Gastrocnemius medialis (tissue), 4 donors: ENCODE data around the gene UBR2. TPM values are rescaled to one million over a fixed set of nuclear protein-coding genes. Genes with fewer than 3 reads are reported as not detected.

Experiments used
- ATAC-seq, 2 donors: fragments of 150-250 bp; one replicate each; pipeline ENCODE4 v1.9.1; 2016
- DNase-seq, 2 donors: peaks; one replicate each; pipeline ENCODE4 v3.0.0-alpha.2; 2019
- H3K27ac ChIP-seq, 4 donors: fragments of 200-600 bp; sonication (generic); 1 replicate in 1 of 4; 2 replicates in 3 of 4; pipeline ENCODE4 v1.5.1; 2016 to 2018; ENCODE audit warnings: mild to moderate bottlenecking in 2 of 4, moderate library complexity in 1 of 4
- H3K27me3 ChIP-seq, 3 donors: fragments of 200-600 bp; sonication (generic) in 2 of 3; 1 replicate in 1 of 3; 2 replicates in 2 of 3; pipeline versions ENCODE4 v1.5.1 to v1.6.0; 2016 to 2019; ENCODE audit warnings: mild to moderate bottlenecking in 1 of 3, moderate library complexity in 1 of 3
- H3K36me3 ChIP-seq, 2 donors: fragments of 200-600 bp; sonication (generic) in 1 of 2; one replicate each; pipeline ENCODE4 v1.5.1; 2017 to 2018
- H3K4me1 ChIP-seq, 2 donors: fragments of 200-600 bp; sonication (generic) in 1 of 2; one replicate each; pipeline ENCODE4 v1.5.1; 2016 to 2017; ENCODE audit warnings: mild to moderate bottlenecking in 2 of 2
- H3K4me3 ChIP-seq, 4 donors: fragments of 200-600 bp; sonication (generic) in 3 of 4; 1 replicate in 1 of 4; 2 replicates in 3 of 4; pipeline ENCODE4 v1.5.1; 2016 to 2019; ENCODE audit warnings: mild to moderate bottlenecking in 2 of 4
- H3K9me3 ChIP-seq, 3 donors: fragments of 200-600 bp; sonication (generic) in 2 of 3; 1 replicate in 1 of 3; 2 replicates in 2 of 3; pipeline ENCODE4 v1.5.1; 2016 to 2019
- POLR2A ChIP-seq, 2 donors: fragments of 450-650 bp; IDR thresholded peaks; one replicate each; pipeline ENCODE4 v1.6.1; 2017; ENCODE audit warnings: antibody characterized with exemption in 2 of 2, mild to moderate bottlenecking in 2 of 2, moderate library complexity in 2 of 2
- in situ Hi-C, 4 donors: fragments of 200-750 bp; cut with MboI; loops; one replicate each; pipeline versions ENCODE4 v1.15.0 to v1.8.0; 2017; ENCODE audit warnings: low sequenced_read_pairs in 4 of 4
- intact Hi-C: fragments of 100-400 bp; cut with DNase I; formaldehyde crosslinking; loops from one replicate; pipeline ENCODE4 v1.15.1; 2023; ENCODE audit warnings: low total_unique reads
- total RNA-seq, 4 donors: library from RNA; depleted of rRNA; stranded (reverse); fragments of >200 nt; gene quantifications; one replicate each; pipeline versions ENCODE4 v1.1.0 to v1.2.3, GENCODE V29; 2016
- TF ChIP-seq, protein P1 (sequence below), 5 experiments: fragments of 450-650 bp in 3 of 5; fragments of 200-600 bp in 2 of 5; sonication (generic) in 2 of 5; IDR thresholded peaks in 4 of 5; conservative IDR thresholded peaks in 1 of 5; 1 replicate in 4 of 5; 2 replicates in 1 of 5; pipeline ENCODE4 v1.5.1; 2016 to 2019; ENCODE audit warnings: antibody characterized with exemption in 5 of 5, mild to moderate bottlenecking in 3 of 5, moderate library complexity in 3 of 5

UBR2 gene
- total RNA-seq, 4 donors from 2014 or later, result 40.8 to 46.2 (median 44.7) TPM

DNA sequence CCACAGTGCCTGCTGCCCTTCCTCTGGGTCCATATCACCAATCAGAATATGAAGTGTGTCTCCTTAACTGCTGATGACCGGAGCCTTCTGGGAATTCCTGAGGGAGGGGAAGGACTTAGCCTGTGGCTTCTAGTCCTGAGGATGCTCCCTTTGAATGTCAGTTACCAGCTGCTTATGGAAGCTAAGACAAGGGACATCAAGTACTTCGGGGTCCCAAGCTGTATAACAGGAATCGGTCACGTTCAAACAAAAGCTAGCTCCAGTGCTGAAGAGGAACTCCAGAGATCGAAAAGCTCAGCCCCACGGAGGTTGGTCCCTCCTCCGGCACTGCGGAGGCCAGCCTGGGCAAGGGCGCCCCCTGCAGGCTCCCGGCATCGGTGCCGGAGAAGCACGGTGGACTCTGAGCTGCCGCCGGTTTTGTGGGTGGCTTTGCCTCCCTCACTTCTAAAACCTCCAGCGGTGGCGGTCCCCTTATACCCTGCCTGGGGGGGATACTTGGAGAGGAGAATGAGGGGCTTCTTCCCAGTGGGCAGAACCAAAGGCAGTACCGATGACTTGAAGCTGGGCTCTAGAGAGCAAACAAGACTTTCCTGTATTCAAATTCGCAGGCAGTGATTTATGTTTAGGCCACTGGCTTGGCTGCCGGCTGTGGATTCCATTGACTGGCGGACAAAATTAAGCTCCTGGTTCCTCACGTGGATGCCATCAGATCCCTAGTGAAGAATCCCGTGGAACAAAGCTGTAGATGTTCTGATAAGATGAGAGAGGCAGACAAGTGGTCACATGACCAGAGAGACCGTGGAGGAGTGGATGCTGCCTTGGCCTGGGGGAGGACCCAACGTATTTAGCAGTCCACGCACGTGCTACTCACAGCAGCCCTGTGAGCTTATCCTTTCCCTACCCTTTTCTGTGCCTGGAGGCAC lies 16.2 kb upstream of the UBR2 start:
- Histone ChIP-seq H3K27me3 (no peaks in the 10 kb centered on the region), H3K27ac (peak overlapping the region; percentile 4 to 58 (median 30)), H3K4me1 (peaks cover 0 to 6% of the 10 kb centered on the region in 2 donors), H3K4me3 (peak overlapping the region; percentile 51 to 60 (median 52)), H3K36me3 (no peaks in the 10 kb centered on the region), H3K9me3 (no peaks in the 10 kb centered on the region)
- in situ Hi-C loops, result loop anchor here (25.0 kb wide), 2 partner anchors 285 to 460 kb away; no protein-coding TSS in a partner anchor
- no peak for TF ChIP-seq POLR2A (IDR thresholded peaks at IDR 0.05)
- TF ChIP-seq, protein P1, sequence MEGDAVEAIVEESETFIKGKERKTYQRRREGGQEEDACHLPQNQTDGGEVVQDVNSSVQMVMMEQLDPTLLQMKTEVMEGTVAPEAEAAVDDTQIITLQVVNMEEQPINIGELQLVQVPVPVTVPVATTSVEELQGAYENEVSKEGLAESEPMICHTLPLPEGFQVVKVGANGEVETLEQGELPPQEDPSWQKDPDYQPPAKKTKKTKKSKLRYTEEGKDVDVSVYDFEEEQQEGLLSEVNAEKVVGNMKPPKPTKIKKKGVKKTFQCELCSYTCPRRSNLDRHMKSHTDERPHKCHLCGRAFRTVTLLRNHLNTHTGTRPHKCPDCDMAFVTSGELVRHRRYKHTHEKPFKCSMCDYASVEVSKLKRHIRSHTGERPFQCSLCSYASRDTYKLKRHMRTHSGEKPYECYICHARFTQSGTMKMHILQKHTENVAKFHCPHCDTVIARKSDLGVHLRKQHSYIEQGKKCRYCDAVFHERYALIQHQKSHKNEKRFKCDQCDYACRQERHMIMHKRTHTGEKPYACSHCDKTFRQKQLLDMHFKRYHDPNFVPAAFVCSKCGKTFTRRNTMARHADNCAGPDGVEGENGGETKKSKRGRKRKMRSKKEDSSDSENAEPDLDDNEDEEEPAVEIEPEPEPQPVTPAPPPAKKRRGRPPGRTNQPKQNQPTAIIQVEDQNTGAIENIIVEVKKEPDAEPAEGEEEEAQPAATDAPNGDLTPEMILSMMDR (IDR thresholded peaks at IDR 0.05 in 4 of 5, conservative IDR thresholded peaks at IDR 0.05 in 1 of 5), result peak; percentile 78 to 97 (median 89)
- DNase-seq (peak; percentile 45 to 54), ATAC-seq (peak; percentile 94)
- intact Hi-C loops, result loop anchor here (1.0 to 5.0 kb wide), 2 partner anchors 16 to 285 kb away; no protein-coding TSS in a partner anchor

DNA sequence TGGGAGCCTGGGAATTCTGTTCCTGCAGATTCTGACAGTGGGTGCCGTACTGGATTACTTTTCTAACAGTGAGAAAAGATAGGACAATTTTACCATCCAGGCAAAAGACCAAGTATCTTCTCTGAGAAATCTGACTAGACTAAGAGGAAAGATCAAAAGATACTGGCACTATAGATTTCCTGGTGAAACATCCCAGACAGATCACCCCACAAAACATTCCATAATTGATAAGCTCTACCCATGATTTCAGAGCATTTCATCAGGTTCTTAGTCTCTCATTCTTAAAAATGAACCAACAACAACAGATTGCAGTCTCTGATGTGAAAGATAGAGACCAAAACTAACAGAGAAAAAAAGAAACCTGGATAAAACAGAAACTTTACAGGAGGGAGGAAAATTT lies 13.6 kb upstream of the UBR2 start:
- H3K27me3 ChIP-seq, result peaks cover 0 to 2% (median 0%) of the 10 kb centered on the region in 3 donors
- no peaks in the 10 kb centered on the region for H3K36me3 ChIP-seq
- H3K9me3 ChIP-seq, result no peaks in the 10 kb centered on the region
- peaks cover 0 to 6% of the 10 kb centered on the region in 2 donors for H3K4me1 ChIP-seq
- no peak overlapping the region for H3K27ac ChIP-seq
- intact Hi-C loops (no loop called here), in situ Hi-C loops (loop anchor here in 1 of 4 donors (25.0 kb wide), 1 partner anchor 613 kb away; the partner anchor contains the start of gene CCND3)
- no peak overlapping the region for H3K4me3 ChIP-seq
- ATAC-seq, result no peak
- no peak for DNase-seq
- TF ChIP-seq POLR2A (IDR thresholded peaks at IDR 0.05), result no peak
- TF ChIP-seq, protein P1 (IDR thresholded peaks at IDR 0.05 in 4 of 5, conservative IDR thresholded peaks at IDR 0.05 in 1 of 5), result no peak

GRCh38 chr6:42551217-42551616 lies 12.6 kb upstream of the UBR2 start:
- H3K4me1 ChIP-seq, result peaks cover 0 to 6% of the 10 kb centered on the region in 2 donors
- H3K9me3 ChIP-seq, result no peaks in the 10 kb centered on the region
- peaks cover 0 to 2% (median 0%) of the 10 kb centered on the region in 3 donors for H3K27me3 ChIP-seq
- no peak overlapping the region for H3K27ac ChIP-seq
- ATAC-seq (no peak), DNase-seq (no peak)
- intact Hi-C loops, result no loop called here
- H3K36me3 ChIP-seq, result no peaks in the 10 kb centered on the region
- TF ChIP-seq, protein P1 (IDR thresholded peaks at IDR 0.05 in 4 of 5, conservative IDR thresholded peaks at IDR 0.05 in 1 of 5), result no peak
- TF ChIP-seq POLR2A (IDR thresholded peaks at IDR 0.05), result no peak
- no peak overlapping the region for H3K4me3 ChIP-seq
- in situ Hi-C loops, result loop anchor here in 1 of 4 donors (25.0 kb wide), 1 partner anchor 614 kb away; the partner anchor contains the start of gene CCND3

DNA sequence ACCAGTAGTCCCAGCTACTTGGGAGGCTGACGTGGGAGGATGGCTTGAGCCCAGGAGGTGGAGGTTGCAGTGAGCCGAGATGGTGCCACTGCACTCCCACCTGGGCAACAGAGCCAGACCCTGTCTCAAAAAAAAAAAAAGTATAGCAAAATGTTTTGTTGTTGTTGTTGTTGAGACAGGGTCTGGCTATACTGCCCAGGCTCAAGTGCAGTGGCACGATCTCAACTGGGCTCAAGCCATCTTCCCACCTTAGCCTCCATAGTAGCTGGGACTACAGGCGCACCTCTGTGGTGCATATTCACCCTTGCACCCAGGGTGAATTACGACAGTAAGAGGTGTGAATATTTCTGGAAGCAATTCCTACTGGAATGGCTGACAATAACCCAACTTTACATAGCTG lies 11.4 kb upstream of the UBR2 start:
- Histone ChIP-seq H3K9me3 (no peaks in the 10 kb centered on the region), H3K4me1 (peaks cover 0 to 1% of the 10 kb centered on the region in 2 donors), H3K4me3 (no peak overlapping the region), H3K36me3 (no peaks in the 10 kb centered on the region), H3K27me3 (peaks cover 0 to 2% (median 0%) of the 10 kb centered on the region in 3 donors), H3K27ac (no peak overlapping the region)
- no peak for TF ChIP-seq POLR2A (IDR thresholded peaks at IDR 0.05)
- TF ChIP-seq, protein P1 (IDR thresholded peaks at IDR 0.05 in 4 of 5, conservative IDR thresholded peaks at IDR 0.05 in 1 of 5), result no peak
- DNase-seq (no peak), ATAC-seq (no peak)
- intact Hi-C loops, result no loop called here
- in situ Hi-C loops, result loop anchor here in 1 of 4 donors (25.0 kb wide), 1 partner anchor 615 kb away; the partner anchor contains the start of gene CCND3
